Stomach (tissue), 4 donors: ENCODE data around the gene MBNL3.

Experiments
- CTCF ChIP-seq, 7 experiments: fragments of 450-650 bp in 4 of 7; fragments of 200-600 bp in 3 of 7; sonication (generic) in 3 of 7; IDR thresholded peaks; one replicate each; pipeline ENCODE4 v1.5.1; 2016 to 2019; ENCODE audit warnings: antibody characterized with exemption in 7 of 7, control low read depth in 2 of 7, mild to moderate bottlenecking in 1 of 7
- EP300 ChIP-seq: sonication (generic); formaldehyde crosslinking; IDR thresholded peaks from one replicate; pipeline ENCODE4 v1.6.1; 2017; ENCODE audit warnings: antibody characterized with exemption
- POLR2A ChIP-seq, 4 donors: fragments of 450-650 bp; IDR thresholded peaks; one replicate each; pipeline ENCODE4 v1.6.1; 2016; ENCODE audit warnings: antibody characterized with exemption in 4 of 4, control low read depth in 2 of 4, mild to moderate bottlenecking in 1 of 4, moderate library complexity in 1 of 4
- POLR2AphosphoS5 ChIP-seq, 3 donors: sonication (generic); formaldehyde crosslinking; IDR thresholded peaks; one replicate each; pipeline ENCODE4 v1.6.1; 2016; ENCODE audit warnings: antibody characterized with exemption in 3 of 3

- no peak for TF ChIP-seq CTCF (IDR thresholded peaks at IDR 0.05)
- no peak for TF ChIP-seq EP300
- TF ChIP-seq POLR2AphosphoS5 (IDR thresholded peaks at IDR 0.05), result no peak
- no peak for TF ChIP-seq POLR2A (IDR thresholded peaks at IDR 0.05)
Measured at GRCh38 chrX:132442691-132443090, 46.1 kb downstream of the MBNL3 start.
